GM21367 (cell line): ENCODE results near the gene CAMTA1.

ENCODE experiments used
- ATAC-seq: cut with Tn5 transposase; IDR thresholded peaks from one replicate; pipeline ENCODE4 v1.9.1; 2021; ENCODE audit not compliant: unreplicated experiment

CAMTA1 gene

GRCh38 chr1:7095343-7095964, 310.2 kb downstream of the CAMTA1 start:
- ATAC-seq: no peak

DNA sequence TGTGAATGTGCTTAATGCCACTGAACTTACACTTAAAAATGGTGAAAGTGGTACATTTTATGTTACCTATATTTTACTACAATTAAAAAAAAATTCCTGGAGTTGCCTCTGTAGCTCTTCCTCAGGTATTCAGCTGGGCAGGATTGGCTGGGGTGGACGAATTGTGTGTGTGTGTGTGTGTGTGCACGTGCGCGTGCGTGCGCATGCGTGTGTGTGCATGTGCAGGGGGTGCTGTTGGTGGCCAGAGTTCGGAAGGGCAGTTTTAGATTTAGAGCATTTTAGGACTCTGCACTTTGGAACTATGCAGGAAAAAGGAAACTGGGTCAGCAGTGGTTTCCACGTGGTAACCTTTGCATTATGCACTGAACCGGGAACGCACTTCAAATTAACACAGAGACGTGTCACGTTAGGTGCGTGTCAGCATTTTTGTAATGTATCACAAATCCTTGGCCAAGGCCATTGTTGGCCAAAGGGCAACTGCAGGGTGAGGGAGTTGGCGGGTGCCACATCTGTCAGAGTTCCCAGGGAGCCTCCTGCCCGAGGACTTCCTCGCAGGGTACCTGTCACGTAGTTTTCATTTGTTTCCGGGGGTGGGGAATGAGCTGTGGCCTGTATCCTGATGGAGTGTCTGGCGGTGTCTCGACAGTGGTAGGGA, 312.8 kb downstream of the CAMTA1 start:
- ATAC-seq: no peak

- ATAC-seq: no peak
Measured at GRCh38 chr1:7098641-7099040, 313.4 kb downstream of the CAMTA1 start.

DNA sequence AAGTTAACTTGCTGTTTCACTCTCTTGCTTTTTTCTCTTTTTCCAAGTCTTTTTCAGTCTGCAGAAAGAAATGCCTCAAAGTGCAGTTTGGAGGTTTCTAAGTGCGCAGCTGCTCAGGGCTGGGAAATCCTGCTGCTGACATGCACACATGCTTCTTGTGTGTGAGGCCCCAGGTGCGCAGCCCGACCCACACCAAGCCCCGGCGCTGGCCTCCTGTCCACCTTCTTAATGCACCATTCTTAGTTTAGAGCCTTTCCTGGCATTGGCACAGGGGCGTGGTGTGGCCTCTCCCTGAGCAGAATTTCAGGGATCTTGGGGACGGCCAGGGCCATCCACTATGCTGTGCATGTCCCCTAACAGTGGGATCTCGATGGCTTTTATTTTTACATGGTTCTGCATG, 315.2 kb downstream of the CAMTA1 start:
- ATAC-seq: no peak

GRCh38 chr1:7101187-7101586, 315.9 kb downstream of the CAMTA1 start:
- ATAC-seq: no peak

DNA sequence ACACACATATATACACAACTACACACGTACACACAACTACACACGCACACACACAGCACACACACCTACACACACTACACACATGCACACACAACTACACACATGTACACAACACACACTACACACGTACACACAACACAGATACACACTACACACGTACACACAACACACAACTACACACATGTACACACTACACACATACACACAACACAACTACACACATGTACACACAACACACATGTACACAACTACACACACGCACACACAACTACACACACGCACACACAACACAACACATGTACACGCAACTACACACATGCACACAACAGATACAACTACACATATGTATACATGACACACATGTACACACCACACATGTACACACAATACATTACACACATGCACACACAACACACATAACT, 318.1 kb downstream of the CAMTA1 start:
- no peak for ATAC-seq

GRCh38 chr1:7103874-7104273, 318.6 kb downstream of the CAMTA1 start:
- no peak for ATAC-seq

DNA sequence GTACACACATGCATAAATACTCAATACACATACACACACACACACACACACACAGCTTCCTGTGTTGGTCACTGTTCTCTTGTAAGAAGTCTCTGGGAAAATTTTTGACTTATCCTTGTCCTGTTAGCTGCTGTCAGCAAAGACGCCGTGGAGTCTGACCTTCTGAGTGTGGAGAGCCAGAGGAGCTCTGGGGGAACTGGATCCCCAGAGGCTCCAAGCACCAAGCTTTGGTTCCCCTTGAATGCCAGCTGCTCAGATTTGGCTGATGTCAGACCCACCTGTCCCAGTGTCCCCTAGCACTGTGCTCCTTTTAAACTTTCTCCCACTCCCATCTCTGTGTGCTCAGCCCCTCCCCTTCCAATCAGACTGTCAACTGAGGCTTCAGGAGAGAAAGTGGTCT, 319.1 kb downstream of the CAMTA1 start:
- ATAC-seq: no peak

DNA sequence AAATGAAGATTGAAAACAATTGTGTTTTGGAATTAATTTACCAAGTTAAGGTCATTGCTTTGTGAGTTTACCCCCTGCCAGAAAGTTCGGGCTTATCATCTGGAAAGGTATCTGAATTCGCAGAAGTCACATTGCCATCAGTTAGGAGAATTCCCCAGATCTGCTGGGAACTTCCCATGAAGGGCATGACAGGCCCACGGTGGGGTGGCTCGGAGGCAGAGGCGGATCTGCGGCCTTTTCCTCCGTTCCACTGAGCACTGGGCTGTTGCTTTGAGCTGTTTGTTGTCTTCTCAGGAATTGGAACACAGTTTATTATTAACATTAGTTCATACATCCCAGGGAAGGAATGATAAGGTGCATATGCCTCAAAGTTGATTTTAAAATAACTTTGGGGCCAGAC, 320.0 kb downstream of the CAMTA1 start:
- ATAC-seq: no peak

DNA sequence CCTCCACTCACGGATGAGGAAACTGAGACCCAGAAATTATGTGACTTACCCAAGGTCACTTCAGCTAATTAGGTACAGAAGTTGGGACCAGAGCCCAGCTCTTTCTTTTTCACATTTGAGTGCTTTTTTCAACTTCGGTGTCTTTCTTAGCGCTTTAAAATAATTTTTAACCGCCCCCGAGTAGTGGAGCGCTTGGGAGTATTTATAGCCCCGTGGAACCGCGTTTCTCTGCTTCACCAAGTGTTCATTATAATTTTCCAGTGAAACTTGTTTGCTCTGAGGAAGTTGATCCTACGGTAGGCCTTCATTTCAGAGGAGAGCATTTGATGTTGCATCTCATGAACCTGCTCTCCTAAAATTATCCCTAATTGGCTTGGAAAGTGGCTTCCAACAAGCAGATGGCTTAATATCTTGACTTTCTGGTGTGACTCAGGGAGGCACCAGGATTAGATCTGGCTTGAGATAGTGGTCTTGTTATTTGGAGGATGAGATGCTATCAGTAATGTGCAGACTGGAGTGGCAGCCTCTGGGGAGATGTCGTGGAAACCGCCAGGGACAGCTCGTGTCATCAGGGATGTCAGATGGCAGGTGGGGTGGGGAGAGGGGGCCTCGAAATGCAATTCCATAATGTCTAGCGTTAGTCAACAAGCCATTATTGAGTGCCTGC, 321.3 kb downstream of the CAMTA1 start:
- ATAC-seq: no peak

- no peak for ATAC-seq
Measured at GRCh38 chr1:7107109-7107830, 322.0 kb downstream of the CAMTA1 start.

GRCh38 chr1:7108251-7108650, 323.0 kb downstream of the CAMTA1 start:
- no peak for ATAC-seq

GRCh38 chr1:7109901-7110300, 324.6 kb downstream of the CAMTA1 start:
- ATAC-seq: no peak

DNA sequence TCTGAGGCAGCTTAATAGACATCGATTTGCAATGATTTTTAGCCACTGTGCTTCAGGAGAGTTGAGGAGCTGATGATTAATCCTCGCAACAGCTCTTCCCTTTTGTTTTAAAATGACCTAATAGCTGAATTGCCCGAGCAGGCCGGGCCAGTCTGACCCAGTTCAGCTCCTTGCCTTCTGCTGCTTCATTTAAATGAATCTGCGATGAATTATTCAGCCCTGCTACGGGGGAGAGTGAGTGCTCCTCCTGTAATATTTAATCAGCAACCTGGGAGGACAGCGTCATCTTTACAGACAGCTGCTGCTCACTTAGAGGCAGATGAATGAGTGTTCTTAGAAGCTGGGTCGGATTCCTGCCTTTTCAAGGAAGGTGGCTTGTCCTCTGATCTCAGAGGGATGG, 325.1 kb downstream of the CAMTA1 start:
- ATAC-seq: no peak

DNA sequence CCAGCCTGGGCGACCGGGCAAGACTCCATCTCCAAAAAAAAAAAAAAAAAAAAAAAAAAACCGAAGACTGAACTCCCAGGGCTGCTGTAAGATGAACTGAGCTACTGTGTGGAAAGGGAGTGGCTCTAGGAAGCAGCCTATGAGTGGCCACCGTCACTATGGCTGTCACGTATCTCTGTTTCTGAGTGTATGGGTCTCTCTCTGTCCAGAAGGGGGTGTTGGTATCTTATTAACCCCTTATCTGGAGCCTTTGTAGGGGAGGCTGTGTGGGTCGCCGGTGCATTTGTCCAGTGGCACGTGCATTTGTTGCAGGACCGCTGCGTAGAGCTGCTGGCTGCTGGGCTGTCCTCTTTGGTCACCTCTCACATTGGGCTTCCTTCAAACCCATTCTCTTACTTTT, 326.6 kb downstream of the CAMTA1 start:
- no peak for ATAC-seq

- no peak for ATAC-seq
Measured at GRCh38 chr1:7113136-7113535, 327.9 kb downstream of the CAMTA1 start.

- ATAC-seq: no peak
Measured at GRCh38 chr1:7113822-7114221, 328.6 kb downstream of the CAMTA1 start.

DNA sequence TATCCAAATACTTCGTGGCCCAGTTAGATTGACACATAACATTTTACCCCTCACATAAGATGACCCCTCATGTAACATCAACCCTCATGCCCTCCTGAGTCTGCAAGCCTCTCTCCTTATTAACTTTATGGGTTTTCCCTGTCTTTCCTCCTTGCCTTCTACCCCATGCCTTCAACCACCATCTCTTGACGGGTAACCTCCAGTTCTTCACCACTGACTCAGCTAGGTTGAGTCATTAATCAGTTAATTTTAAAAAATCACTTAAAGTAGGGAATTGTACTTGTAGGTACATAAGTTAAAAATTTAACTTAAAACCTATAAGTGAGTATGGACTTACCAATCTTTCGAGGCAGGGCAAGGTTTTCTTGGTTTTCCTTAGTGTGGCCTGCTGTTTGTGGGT, 330.7 kb downstream of the CAMTA1 start:
- ATAC-seq: no peak

- ATAC-seq: no peak
Measured at GRCh38 chr1:7117399-7118281, 332.4 kb downstream of the CAMTA1 start.

DNA sequence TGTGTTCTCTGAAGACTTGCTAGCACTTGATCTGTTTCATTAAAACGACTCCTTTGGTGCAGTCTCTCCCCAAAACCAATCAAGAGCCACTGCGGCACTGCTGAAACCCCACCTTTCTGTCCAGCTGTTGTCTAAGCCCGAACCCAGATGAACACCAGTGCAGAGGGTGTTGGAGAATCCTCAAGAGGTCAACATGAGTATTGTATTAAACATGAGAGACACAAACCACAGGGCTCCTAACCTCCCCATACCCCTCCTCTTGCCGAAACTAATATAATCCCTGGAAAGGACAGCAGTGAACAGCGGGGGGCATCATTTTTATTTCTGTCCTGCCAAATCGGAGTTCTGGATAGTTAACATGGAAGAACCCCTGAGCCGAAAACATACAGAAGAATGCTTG, 333.9 kb downstream of the CAMTA1 start:
- no peak for ATAC-seq
